Measurements from ENCODE around the gene TECPR1. TPM values are rescaled to one million over a fixed set of nuclear protein-coding genes. Genes with fewer than 3 reads are reported as not detected.

TECPR1 gene
- polyA plus RNA-seq, 1 donor = 28.6 TPM

DNA sequence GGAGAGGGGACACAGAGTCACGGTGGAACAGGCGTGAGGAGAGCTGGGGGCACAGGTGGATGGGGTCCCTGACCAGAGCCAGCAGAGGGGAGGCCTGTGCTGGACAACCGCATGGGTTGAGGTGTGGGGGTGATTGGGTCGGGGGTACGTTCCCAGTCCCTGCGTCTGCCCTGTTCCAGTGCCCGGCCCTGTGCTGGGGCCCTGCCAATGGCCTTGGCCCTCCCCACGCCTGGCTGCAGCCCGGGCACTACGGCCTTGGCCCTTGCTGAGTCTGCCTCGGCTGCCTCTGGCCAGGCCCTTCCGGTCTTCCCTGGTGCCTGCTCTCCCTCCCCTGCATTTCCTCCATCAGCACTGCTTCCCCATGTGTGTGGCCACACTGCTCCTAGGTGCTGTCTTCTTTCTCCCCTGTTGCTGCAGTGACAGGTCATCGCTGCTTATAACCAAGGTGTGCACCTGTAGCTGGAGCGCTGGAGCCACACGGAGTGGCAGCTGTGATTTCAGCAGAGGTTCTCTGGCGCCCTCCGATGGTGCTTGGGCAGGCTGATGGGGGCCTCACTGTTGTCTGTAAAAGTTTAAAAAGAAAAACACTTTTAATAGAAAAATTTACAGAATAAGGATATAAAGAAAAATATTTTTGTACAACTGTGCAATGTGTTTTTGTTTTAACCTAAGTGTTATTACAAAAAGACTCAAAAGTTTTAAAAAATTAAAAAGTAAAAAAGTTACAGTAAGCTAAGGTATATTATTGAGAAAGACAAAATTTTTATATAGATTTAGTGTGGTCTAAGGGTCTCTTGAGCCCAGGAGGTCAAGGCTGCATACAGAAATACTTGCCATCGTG is 86.0 kb downstream of the TECPR1 start:
- no peak for DNase-seq (ENCODE audit: low read depth)

Other genes starting within 250 kb of the TECPR1 start
- 6.6 TPM for gene LMTK2, start 145.4 kb downstream of the TECPR1 start, polyA plus RNA-seq (ENCODE audit: insufficient read length)
- gene BHLHA15, start 40.8 kb downstream of the TECPR1 start, polyA plus RNA-seq (ENCODE audit: insufficient read length) = 0.47 TPM
- gene BRI3, start 29.5 kb upstream of the TECPR1 start, polyA plus RNA-seq (ENCODE audit: insufficient read length) = 89.3 TPM
- 6.8 TPM for gene BAIAP2L1, start 148.9 kb upstream of the TECPR1 start, polyA plus RNA-seq (ENCODE audit: insufficient read length)